ENCODE results near the gene DDAH2.

DNA sequence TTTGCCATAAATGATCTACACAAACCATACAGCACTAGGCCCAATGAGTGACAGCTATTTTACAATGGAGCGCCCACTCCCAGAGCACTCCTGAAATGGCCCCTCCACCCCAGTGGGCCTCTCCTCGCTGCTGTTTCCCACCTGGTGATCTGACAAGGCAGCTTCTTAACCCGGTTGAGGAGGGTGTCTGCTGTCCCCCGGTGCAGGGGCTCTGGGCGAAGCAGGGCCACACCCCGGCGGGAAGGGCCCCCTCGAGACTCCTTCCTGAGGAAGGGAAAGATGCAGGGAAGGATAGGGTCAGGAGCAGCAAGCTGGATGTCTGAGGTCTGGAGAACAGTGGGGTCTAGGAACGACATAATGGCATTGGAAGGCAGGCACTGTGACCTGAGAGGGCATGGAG lies 36.2 kb downstream of the DDAH2 start:
- no peak for TF ChIP-seq EZH2 (IDR thresholded peaks at IDR 0.05; ENCODE audit: borderline replicate concordance, low read length)
- TF ChIP-seq, protein P1, sequence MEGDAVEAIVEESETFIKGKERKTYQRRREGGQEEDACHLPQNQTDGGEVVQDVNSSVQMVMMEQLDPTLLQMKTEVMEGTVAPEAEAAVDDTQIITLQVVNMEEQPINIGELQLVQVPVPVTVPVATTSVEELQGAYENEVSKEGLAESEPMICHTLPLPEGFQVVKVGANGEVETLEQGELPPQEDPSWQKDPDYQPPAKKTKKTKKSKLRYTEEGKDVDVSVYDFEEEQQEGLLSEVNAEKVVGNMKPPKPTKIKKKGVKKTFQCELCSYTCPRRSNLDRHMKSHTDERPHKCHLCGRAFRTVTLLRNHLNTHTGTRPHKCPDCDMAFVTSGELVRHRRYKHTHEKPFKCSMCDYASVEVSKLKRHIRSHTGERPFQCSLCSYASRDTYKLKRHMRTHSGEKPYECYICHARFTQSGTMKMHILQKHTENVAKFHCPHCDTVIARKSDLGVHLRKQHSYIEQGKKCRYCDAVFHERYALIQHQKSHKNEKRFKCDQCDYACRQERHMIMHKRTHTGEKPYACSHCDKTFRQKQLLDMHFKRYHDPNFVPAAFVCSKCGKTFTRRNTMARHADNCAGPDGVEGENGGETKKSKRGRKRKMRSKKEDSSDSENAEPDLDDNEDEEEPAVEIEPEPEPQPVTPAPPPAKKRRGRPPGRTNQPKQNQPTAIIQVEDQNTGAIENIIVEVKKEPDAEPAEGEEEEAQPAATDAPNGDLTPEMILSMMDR (IDR thresholded peaks at IDR 0.05; ENCODE audit: low read length): no peak

Data from OCI-LY1 (cell line).